NCI-H82 treated with DMSO at 0.1 percent for 48 hours (cell line): ENCODE measurements around the gene SLC35F3.
A peak's percentile ranks its signal among the peaks of the same experiment; 100 is the strongest.

Source experiments
- DNase-seq: peaks from one replicate; lab custom pipeline; 2025; ENCODE audit not compliant: unreplicated experiment; lab: John Stamatoyannopoulos, UW

SLC35F3 gene

DNA sequence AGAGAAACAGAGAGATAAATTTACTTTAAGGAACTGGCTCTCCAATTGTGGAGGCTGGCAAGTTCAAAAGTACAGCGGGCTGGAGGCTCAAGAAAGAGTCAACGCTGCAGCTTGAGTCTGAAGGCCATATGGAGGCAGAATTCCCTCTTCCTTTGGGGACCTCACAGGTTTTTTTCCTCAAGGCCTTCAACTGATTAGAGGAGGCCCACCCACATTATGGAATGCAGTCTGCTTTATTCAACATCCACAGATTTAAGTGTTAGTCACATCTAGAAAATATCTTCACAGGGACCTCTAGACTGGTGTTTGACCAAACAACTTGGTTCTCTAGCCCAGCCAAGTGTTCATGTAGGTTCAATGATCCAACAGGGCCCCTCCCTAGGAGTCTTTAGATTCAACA, 117.8 kb downstream of the SLC35F3 start:
- DNase-seq, result no peak

DNA sequence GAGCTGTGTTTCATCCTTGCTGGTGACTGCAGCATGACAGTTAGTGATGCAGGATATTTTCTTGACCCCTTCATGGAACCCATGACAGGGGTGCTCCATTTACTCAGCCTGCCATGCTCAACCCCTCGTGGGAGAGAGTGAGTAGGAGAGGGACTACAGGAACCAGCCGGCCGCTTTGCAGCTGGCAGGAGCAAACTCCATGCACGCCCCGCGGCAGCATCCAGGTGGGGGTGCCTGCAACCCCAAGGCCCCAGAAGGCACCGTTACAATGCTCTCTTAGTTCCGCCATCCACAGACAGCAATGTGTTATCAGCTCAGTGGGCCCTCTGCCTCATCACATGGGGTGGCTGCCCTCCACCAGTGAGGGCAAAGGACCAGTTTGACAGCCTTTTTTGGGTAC, 135.1 kb downstream of the SLC35F3 start:
- DNase-seq, result no peak

DNA sequence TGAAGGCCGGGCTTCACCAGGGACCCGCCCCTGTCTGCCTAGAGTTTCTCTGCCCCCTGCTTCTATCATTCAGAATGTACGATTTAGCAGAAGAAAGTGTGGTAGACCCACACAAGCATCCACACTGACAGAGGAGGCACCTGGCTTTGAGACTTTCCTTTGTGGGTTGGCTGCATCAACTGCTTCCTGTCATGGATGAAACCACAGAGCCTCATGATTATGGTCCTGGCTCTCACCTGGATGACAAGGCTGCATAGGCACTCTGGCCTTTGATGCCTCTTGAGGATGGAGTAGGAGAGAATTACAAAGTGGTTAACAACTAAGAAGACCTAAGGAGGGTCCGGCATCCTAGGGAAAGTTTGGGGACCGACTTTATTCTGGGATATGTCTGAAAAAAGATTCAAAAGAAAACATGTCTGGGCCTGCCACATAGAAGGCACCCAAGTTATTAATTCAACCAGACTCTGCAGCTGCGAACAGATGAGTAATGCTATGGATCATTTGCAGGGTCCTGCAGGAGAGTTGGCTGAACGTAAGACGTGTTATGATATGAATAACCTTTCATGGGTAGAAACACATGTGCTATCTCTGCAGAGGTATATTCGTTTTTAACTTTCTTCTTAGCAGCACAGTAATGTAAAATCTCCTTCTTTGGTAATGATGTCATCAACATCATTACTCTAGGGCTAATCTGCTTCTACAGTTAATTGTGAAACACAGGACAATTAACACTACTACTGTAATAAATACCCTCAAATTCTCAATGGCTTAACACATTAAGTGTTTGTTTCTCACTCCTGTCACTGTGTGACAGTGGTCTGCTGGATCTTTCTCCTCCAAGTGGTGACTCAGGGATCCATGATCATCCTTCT, 136.2 kb downstream of the SLC35F3 start:
- no peak for DNase-seq

DNA sequence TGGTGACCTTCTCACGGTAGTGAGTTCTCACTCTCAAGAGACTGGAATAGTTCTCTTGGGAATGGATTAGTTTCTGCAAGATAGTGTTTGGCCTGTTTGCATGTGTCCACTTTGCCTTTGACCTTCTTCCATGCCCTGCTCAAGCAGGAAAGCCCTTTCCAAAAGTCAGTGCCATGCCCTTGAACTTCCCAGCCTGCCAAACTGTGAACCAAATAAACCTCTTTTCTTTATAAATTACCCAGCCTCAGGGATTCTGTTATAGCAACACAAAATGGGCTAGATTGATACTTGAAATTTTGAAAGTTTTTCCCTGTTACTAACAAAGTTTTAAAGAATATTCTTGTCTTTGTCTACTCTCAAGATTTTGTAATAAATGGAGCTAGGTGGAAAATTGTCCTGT, 139.6 kb downstream of the SLC35F3 start:
- DNase-seq, result no peak

DNA sequence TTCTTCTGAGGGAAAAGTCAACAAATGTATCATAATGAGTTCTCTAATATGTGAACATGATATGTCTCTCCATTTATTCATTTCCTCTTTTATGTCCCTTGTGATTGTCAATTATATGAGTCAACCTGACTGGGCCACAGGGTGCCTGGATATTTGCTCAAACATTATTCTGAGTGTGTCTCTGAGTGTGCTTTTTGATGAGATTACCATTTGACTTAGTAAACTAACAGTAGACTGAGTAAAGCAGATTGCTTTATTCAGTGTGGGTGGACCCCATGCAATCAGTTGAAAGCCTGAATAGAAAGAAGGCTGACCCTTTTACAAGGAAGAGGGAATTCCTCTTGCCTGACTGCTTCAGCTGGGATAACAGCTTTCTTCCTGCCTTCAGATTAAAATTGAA, 142.6 kb downstream of the SLC35F3 start:
- no peak for DNase-seq

DNA sequence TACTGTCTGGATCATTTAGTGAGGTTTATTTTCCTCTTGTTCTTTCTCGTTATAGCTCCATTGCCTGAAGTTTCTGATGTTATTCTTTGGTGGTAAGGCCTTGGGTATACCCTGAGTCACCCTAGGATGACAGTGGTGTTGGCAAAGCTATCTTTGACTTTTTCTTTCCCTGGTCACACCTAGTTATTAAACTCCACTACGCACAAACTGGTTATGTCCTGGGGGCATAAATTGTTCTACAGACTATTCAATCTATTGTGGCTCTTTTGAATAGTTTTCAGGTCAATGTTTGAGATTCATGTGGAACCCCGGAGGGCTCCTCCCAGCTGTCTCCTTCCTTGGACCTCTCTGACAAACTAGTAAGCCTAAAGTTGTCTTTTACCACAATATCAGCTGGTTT, 157.7 kb downstream of the SLC35F3 start:
- DNase-seq, result no peak

DNA sequence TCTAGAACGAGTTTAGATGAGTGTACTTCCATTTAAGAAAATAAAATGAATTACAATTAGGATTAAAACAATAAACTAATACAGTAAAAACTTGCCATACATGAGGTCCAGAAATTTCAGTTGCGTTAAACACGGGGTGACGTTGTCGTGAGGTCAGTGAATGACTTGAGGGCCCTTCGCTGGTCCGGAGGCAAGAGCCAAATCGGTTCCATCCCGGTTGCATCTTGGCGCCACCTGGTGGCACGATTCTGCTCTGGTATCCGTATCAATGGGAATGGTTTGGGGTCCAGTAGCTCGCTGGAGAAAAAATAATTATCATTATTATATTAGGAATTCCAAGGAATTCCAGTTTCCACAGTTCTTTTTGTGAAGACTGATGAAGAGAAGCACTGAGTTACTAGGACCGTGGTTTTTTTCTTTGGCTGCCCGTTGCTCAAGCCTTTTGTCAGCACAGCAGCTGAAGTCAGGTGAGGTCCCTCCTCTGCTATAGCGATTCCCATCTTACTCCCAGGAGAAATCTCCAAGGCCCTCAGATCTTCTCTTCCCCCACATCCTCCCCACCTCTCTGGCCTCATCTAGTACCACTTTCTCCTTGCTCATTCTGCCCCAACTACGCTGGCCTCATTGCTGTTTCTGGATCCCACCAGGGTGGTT, 161.4 kb downstream of the SLC35F3 start:
- DNase-seq, result peak; percentile 19

DNA sequence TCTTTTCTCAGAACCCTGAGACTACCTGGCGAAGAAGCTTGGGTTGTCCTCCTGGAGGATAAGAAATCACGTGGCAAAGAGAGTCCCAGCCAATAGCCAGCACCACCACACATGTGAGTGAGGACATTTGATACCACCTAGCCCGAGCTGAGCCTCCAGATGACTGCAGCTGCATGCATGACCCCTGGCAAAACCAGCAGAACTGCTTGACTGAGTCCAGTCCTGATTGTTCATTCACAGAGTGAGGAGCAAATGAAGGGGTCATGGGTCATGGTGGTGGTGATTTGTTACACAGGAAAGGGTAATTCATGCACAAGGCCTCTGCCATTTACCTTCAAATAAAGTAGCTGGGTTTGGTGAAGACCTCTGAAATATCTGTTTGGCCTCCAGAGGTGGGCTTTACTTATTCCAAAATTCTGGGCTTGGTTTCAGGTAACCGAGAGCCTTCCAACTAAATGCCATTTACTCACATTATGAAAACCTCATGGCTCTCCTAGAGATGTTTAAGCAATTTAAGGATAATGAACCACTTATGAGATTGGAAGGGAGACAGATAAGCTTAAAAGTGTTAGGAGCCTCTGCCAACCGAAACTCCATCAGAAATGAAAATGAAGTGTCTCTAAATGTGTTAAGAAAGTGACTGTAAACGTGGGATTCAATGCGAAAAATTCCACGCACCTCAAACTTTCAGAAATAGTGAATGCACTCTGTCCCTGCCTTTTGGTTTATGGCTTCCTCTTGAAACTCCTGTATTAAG, 163.3 kb downstream of the SLC35F3 start:
- DNase-seq, result peak; percentile 15

DNA sequence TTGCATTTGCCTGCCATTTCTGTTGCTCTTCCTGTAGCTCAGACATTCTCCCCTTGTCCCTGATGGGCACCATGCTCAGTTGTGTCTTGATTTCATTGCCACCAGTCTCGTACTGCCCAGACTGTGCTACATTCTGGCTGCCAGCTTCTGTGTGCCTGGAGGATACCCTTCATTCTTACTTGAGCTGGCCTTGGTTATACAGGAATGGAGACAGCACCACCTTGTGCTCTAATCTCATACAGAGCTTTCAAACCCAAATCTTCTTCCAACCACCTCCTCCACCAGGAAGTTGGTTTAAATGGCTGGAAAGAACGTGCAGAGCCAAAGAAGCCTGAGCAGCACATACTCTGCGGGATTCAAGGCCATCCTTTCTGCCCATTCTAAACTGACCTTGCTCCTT, 165.3 kb downstream of the SLC35F3 start:
- DNase-seq, result no peak

DNA sequence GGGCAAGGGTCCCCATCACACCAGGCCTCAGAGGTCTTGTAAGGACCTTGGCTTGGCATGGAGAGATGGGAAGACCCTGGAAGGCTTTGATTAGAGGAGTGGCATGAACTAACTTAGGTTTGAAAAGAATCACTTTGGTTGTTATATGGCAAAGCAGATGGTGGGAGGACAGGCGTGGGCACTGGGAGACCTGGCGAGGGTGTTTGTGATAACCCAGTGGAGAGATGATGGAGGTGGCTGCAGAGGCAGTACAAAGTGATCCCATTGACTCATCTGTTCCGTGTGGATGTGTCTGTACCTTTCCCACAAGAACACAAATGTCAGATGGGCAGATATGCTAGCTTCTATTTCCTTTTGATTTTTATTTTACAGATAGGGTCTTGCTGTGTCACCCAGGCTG, 168.3 kb downstream of the SLC35F3 start:
- DNase-seq, result no peak

DNA sequence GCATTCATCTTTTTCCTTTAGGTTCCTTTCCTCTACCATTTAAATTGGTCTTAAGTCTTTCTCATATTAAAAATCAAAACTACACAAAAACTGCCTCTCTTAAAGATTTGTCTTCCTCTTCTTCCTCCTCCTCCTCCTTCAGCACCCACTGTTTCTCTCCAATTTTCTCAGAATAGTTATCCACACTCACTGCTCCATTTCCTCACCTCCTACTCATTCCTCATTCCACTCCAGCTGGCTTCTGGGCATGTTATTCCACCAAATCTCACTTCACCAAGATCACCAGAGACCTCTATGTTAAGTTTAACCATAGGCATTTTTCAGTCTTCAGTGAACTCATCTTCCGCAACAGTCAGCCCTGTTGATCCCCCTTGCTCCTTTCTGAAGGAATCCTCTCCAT, 173.7 kb downstream of the SLC35F3 start:
- no peak for DNase-seq

DNA sequence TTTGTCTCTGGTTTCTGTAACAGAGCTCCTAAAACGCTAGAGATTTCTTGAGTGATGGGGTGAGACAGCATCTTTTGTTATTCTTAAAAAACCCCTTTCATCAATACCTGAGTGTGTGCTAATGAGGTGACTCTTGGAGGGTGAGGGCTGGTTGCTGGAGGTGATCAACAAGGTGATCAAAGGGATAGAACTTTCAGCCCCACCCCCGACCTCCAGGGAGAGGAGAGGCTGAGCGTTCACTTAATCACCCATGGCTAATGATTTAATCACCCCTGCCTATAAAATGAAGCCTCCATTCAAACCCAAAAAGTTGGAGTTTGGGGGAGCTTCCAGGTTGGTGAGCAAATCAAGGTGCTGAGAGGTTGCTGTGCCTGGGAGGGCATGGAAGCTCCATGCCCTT, 175.4 kb downstream of the SLC35F3 start:
- DNase-seq, result no peak

DNA sequence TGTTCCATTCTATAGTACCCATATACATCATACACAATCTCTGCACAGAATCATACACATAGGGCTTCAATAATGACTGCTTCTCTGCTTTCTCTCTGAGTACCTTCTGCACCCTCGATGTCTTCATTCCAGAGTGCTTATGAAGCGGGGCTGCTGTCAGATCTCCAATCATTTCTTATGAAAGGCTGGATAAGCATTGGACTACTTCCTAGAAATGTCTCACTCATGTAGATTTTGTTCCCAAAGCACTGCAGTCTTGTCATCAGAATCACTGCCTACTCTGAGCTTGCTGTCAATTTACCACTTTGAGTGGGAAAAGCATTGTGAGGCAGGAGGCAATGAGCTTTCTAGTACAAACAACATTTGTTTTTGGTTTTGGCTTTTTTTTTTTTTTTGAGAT, 179.0 kb downstream of the SLC35F3 start:
- DNase-seq, result no peak

DNA sequence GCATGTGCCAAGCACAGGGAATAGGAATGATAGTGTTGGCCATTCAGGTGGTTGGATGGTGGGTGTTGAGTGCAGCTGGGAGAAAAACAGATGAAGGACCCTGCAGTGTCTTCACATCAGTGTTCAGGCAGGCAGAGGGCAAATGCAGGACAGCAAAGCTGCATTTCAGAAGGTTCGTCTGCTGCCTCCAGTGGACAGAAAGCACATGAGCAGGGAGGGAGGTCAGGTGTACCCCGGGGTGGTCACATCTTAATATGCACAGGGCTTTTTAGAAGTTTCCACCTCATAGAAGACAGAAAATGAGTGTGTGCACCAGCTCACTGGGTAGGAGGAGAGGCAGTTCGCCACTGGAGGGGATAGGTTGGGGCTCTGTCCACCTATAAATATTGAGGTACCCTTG, 184.9 kb downstream of the SLC35F3 start:
- no peak for DNase-seq

DNA sequence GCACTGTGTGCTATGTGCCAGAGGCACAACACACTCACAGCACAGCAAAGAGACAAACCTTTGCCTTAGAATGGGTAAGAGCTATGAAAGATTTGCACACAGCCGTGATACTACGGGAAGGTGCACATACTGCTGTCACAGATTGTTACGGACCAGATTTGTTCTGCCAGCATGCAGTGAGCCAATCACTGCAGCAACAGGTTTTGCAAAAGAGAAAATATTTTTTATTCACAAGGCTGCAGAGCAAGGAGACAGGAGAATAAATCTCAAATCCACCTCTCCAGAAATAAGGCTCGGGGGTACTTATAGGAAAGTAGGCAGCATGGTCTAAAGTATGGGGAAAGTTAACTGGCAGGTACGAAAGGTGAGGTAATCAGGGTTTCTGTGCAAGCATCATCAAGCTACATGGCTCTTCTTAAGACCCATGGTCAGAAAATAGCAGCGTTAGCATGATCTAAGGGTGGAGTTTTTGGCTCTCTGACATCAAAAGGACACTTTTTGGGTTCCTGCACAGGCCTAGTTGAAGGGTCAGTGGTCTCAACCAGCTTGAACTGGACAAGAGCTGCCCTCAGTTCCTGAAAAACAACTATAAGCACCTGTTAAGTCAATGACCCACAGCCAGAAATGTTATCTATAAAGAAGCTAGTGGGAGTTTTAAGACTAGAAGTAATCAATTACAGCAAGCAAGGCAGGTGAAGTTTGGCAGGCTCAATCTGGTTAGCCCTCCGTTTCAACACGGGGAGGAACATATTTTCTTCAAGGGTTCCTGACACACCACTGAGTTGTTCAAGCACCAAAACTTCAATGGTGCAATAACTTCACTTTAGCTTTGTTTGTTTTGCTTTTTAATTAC, 186.0 kb downstream of the SLC35F3 start:
- DNase-seq, result no peak

DNA sequence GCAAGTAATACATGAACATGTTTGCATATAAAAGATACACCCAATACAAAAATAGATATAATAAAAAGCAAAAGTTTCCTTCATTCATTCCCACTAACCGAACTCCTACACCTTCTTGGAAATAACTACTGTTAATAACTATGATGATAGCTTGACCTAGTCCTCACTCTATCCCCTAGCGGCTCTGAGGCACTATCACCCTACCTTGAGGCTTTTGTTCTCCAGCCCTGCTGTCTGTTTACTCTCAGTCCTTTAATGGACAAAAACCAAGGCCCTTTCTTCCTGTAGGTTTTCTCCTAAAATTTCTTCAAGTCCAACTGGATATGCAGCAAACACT, 186.6 kb downstream of the SLC35F3 start:
- DNase-seq, result no peak

DNA sequence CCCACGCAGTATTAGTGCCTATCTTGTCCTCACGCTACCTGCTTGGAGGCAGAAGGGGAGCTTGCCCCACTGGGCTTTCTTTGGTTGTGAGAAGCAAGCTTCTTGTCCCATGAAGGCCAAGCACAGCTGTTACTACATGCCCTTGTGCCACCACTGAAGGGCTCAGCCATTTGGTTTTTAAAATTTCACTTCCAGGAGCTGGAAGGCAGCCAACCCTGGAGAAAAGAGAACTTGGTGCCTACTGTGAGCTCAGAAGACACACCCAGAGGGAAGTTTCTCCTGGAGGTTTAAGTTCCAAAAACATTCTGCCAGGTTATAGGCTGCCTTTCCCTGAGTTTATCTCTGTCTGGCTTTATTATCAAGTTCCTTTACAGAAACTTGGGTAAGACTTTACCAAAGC, 187.4 kb downstream of the SLC35F3 start:
- DNase-seq, result no peak

DNA sequence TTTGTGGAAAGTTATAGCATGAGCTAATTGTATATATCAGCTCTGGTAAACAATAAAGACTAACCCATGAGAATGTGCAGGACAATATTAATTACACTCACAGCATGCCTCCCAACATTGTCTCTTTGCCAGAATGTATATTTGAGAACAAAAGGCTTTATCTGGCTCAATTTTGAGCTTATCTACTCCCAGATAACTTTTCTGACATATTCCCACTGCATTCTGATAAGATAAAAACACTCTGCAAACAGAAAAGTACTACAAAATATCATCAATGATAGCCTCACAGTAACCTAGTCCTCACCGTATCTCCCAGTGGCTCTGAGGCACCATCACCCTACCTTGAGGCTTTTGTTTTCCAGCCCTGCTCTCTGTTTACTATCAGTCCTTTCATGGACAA, 188.6 kb downstream of the SLC35F3 start:
- DNase-seq, result no peak

DNA sequence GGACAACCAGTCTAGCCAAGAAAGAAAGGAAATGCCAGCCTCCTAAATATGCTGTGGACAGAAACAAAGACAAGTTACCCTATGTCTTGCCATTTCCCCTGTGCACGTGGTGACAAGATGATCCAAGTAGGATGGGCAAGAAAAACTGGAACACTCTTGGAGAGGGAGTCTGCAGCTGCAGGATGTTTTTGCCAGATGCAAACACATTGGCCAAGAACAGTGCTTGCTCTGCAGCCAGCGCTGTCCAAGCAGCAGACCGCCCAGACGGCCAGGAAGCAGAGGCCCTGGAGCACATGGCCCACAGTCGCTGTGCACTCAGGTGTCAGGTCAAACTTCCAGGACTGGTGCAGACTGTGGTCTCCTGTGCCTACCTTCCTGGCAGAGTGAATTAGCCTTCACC, 189.3 kb downstream of the SLC35F3 start:
- no peak for DNase-seq

DNA sequence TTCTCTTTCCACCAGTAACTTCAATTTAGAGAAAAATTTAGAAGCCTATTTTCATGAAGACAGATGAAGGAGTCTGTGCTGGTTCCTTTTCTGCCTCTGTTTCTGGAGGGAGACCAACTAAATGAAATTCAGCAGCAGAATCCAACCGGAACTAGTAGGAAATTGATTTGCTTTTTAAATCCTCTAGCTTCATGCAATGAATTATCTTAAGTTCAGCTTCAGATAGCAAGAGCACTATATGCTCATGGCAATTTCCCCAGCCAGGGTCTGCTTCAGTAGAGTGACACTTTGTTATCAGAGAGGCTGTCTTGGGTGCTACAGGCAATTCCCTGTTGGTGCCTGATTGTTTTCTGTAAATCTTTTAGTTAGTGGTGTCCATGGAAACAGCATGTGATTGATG, 189.7 kb downstream of the SLC35F3 start:
- no peak for DNase-seq

DNA sequence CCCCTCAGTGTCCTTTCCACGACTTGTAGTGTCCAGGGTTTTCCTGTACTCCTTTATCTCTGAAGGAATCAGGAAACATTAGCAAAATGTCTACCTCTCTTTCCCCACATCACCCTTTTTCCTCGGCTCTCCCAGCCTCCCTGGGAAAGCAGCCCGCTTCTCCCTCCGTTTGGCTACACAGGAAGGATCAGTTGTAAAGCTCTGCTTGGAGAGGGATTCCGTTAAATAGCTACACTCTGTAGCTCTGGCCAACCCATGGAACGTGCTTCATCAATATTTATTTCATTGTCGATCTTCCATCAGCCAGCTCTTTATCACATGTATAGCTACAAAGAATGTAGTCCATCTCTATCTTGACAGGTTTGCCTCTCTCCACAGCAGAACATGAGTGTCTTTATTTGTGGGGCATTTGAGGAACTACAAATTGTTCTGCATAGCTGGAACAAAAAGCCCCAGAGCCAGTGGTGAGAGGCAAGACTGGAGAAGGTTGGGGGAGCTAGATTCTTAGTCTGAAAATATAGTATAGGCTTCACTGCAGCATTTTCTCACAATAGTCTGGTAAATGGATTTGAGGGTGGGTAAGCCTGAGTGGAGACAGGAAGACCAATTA, 191.8 kb downstream of the SLC35F3 start:
- DNase-seq, result no peak
